ENCODE results near the gene FOXD4. TPM values are rescaled to one million over a fixed set of nuclear protein-coding genes. Genes with fewer than 3 reads are reported as not detected.
"Not testable (repeated sequence)": the region's sequence is repeated elsewhere in the genome, so short reads cannot be mapped to it uniquely, and the experiment has no call there.

FOXD4 gene
- total RNA-seq, 2 experiments from 2014 or later = 0.16 to 0.19 TPM

- H3K36me3 Mint-ChIP-seq (ENCODE audit: low read depth); POLR2A ChIA-PET; intact Hi-C loops (cut with DNase I, micrococcal nuclease); DNase-seq; H3K27ac Mint-ChIP-seq; CTCF ChIA-PET; ATAC-seq; H3K9me3 Mint-ChIP-seq (ENCODE audit: low read depth); H3K4me3 Mint-ChIP-seq: not testable (repeated sequence)
- H3K27me3 Mint-ChIP-seq = peaks cover 35% of the 10 kb centered on the region
- peaks cover 12% of the 10 kb centered on the region for H3K4me1 Mint-ChIP-seq
Observed at GRCh38 chr9:110672-111071, 7.5 kb downstream of the FOXD4 start.

GRCh38 chr9:109540-109939 is 8.7 kb downstream of the FOXD4 start:
- CTCF ChIA-PET; ATAC-seq; H3K4me3 Mint-ChIP-seq; H3K4me1 Mint-ChIP-seq; H3K36me3 Mint-ChIP-seq (ENCODE audit: low read depth); intact Hi-C loops (cut with DNase I, micrococcal nuclease); H3K9me3 Mint-ChIP-seq (ENCODE audit: low read depth); DNase-seq; H3K27ac Mint-ChIP-seq; POLR2A ChIA-PET: not testable (repeated sequence)
- peaks cover 32% of the 10 kb centered on the region for H3K27me3 Mint-ChIP-seq

- H3K27ac Mint-ChIP-seq; ATAC-seq; H3K4me3 Mint-ChIP-seq; intact Hi-C loops (cut with DNase I, micrococcal nuclease); DNase-seq; H3K4me1 Mint-ChIP-seq; CTCF ChIA-PET; POLR2A ChIA-PET; H3K36me3 Mint-ChIP-seq (ENCODE audit: low read depth); H3K9me3 Mint-ChIP-seq (ENCODE audit: low read depth): not testable (repeated sequence)
- H3K27me3 Mint-ChIP-seq = peaks cover 29% of the 10 kb centered on the region
Observed at GRCh38 chr9:108742-109495, 9.3 kb downstream of the FOXD4 start.

GRCh38 chr9:105991-106390 is 12.2 kb downstream of the FOXD4 start:
- H3K4me1 Mint-ChIP-seq; intact Hi-C loops (cut with DNase I, micrococcal nuclease); H3K36me3 Mint-ChIP-seq (ENCODE audit: low read depth); H3K27ac Mint-ChIP-seq; H3K4me3 Mint-ChIP-seq; H3K9me3 Mint-ChIP-seq (ENCODE audit: low read depth); POLR2A ChIA-PET; CTCF ChIA-PET: not testable (repeated sequence)
- peak; percentile 21 for ATAC-seq
- H3K27me3 Mint-ChIP-seq = peaks cover 19% of the 10 kb centered on the region
- DNase-seq = peak; percentile 24

GRCh38 chr9:100430-100829 is 17.8 kb downstream of the FOXD4 start:
- H3K36me3 Mint-ChIP-seq (ENCODE audit: low read depth); H3K4me1 Mint-ChIP-seq; H3K27me3 Mint-ChIP-seq; H3K4me3 Mint-ChIP-seq; CTCF ChIA-PET; H3K27ac Mint-ChIP-seq; DNase-seq; H3K9me3 Mint-ChIP-seq (ENCODE audit: low read depth); POLR2A ChIA-PET; ATAC-seq; intact Hi-C loops (cut with DNase I, micrococcal nuclease): not testable (repeated sequence)

GRCh38 chr9:99867-100266 is 18.4 kb downstream of the FOXD4 start:
- H3K27me3 Mint-ChIP-seq; H3K36me3 Mint-ChIP-seq (ENCODE audit: low read depth); ATAC-seq; H3K27ac Mint-ChIP-seq; CTCF ChIA-PET; DNase-seq; intact Hi-C loops (cut with DNase I, micrococcal nuclease); H3K9me3 Mint-ChIP-seq (ENCODE audit: low read depth); H3K4me3 Mint-ChIP-seq; POLR2A ChIA-PET; H3K4me1 Mint-ChIP-seq: not testable (repeated sequence)

- H3K4me1 Mint-ChIP-seq; H3K27me3 Mint-ChIP-seq; POLR2A ChIA-PET; H3K9me3 Mint-ChIP-seq (ENCODE audit: low read depth); H3K36me3 Mint-ChIP-seq (ENCODE audit: low read depth); DNase-seq; H3K4me3 Mint-ChIP-seq; H3K27ac Mint-ChIP-seq; intact Hi-C loops (cut with DNase I, micrococcal nuclease); CTCF ChIA-PET: not testable (repeated sequence)
- ATAC-seq = peak; percentile 57
Observed at GRCh38 chr9:98775-99174, 19.4 kb downstream of the FOXD4 start.

GRCh38 chr9:94992-95391 is 23.2 kb downstream of the FOXD4 start:
- H3K27me3 Mint-ChIP-seq; H3K36me3 Mint-ChIP-seq (ENCODE audit: low read depth); intact Hi-C loops (cut with DNase I, micrococcal nuclease); H3K9me3 Mint-ChIP-seq (ENCODE audit: low read depth); H3K4me3 Mint-ChIP-seq; H3K27ac Mint-ChIP-seq; POLR2A ChIA-PET; DNase-seq; CTCF ChIA-PET; H3K4me1 Mint-ChIP-seq: not testable (repeated sequence)
- ATAC-seq = peak; percentile 63

GRCh38 chr9:94323-94722 is 23.9 kb downstream of the FOXD4 start:
- DNase-seq; H3K27ac Mint-ChIP-seq; CTCF ChIA-PET; POLR2A ChIA-PET; H3K4me3 Mint-ChIP-seq; H3K4me1 Mint-ChIP-seq; ATAC-seq; H3K9me3 Mint-ChIP-seq (ENCODE audit: low read depth); intact Hi-C loops (cut with DNase I, micrococcal nuclease); H3K36me3 Mint-ChIP-seq (ENCODE audit: low read depth); H3K27me3 Mint-ChIP-seq: not testable (repeated sequence)

GRCh38 chr9:93909-94308 is 24.3 kb downstream of the FOXD4 start:
- ATAC-seq; H3K27me3 Mint-ChIP-seq; H3K4me1 Mint-ChIP-seq; DNase-seq; intact Hi-C loops (cut with DNase I, micrococcal nuclease); H3K27ac Mint-ChIP-seq; POLR2A ChIA-PET; H3K36me3 Mint-ChIP-seq (ENCODE audit: low read depth); CTCF ChIA-PET; H3K4me3 Mint-ChIP-seq; H3K9me3 Mint-ChIP-seq (ENCODE audit: low read depth): not testable (repeated sequence)

GRCh38 chr9:90851-91250 is 27.4 kb downstream of the FOXD4 start:
- H3K9me3 Mint-ChIP-seq (ENCODE audit: low read depth); H3K36me3 Mint-ChIP-seq (ENCODE audit: low read depth); H3K27ac Mint-ChIP-seq; CTCF ChIA-PET; H3K27me3 Mint-ChIP-seq; intact Hi-C loops (cut with DNase I, micrococcal nuclease); H3K4me1 Mint-ChIP-seq; H3K4me3 Mint-ChIP-seq; DNase-seq; ATAC-seq; POLR2A ChIA-PET: not testable (repeated sequence)

- H3K4me3 Mint-ChIP-seq; H3K27ac Mint-ChIP-seq; POLR2A ChIA-PET; H3K36me3 Mint-ChIP-seq (ENCODE audit: low read depth); H3K4me1 Mint-ChIP-seq; DNase-seq; CTCF ChIA-PET; intact Hi-C loops (cut with DNase I, micrococcal nuclease); H3K9me3 Mint-ChIP-seq (ENCODE audit: low read depth); H3K27me3 Mint-ChIP-seq: not testable (repeated sequence)
- peak; percentile 88 for ATAC-seq
Observed at GRCh38 chr9:88396-89037, 29.7 kb downstream of the FOXD4 start.
